GM21381 (cell line): ENCODE measurements around the gene QSOX1.
"Not testable (repeated sequence)": the region's sequence is repeated elsewhere in the genome, so short reads cannot be mapped to it uniquely, and the experiment has no call there.

ENCODE experiments used
- ATAC-seq: cut with Tn5 transposase; IDR thresholded peaks from one replicate; pipeline ENCODE4 v1.9.1; 2021; ENCODE audit warnings: mild to moderate bottlenecking, moderate library complexity; ENCODE audit not compliant: unreplicated experiment

The QSOX1 gene

DNA sequence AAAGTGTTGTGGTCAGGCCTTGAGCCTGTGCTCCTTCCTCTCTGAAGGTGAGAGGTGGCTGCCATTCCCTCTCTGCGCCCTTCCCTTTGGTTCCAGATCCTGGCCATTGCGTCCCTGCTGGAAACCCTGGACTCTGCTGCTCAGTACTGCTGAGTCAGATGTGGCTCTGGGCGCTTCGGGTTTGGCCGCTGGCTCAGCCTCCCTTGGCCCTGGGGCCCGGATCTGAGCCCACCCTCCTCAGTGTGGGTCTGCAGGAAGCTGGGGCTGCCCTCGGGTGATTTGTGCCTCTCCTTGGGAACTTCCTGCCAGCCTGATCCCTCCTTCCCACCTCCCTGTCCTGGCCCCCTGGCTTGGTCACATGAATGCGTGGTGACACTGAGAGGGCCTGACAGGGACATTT lies 32.2 kb downstream of the QSOX1 start:
- ATAC-seq, result no peak

DNA sequence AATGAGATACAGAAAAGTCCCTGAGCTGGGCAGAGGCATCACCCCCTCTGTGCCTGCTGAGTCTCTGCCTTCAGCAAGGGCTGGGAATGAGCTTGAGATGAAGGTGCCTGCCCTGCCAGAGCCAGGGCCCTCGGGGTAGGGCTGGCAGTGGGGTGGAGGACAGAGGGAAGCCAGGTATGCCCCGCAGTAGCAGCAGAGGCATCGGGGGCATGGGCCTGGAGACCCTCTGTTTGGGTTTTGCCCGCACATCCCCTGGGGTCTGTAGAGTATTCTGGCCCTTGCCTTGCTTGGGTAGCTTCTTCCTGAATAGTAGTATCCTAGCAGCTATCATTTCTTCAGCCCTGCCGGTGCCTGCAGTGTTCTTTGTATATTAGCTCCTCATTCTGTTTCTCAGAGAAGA lies 33.0 kb downstream of the QSOX1 start:
- no peak for ATAC-seq

DNA sequence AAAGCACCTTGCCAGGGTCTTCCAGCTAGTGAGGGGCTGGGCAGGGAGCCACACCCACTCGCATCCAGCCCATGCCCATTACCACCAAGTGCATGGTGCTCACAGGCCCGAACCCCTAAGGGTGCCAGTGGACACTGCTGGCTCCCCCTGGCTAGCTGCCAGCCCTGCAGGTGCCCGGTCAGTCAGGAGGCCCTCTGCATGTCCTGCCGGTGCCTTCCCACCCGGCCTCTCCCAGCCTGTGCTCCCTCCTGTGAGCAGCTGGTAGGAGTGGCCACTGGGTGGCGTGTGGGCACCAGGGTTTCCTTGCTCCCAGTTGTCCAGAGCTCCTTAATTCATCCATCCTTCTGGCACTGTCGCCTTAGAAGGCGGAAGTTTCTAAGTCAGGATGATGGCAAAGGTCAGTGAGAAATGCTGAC lies 33.4 kb downstream of the QSOX1 start:
- no peak for ATAC-seq

DNA sequence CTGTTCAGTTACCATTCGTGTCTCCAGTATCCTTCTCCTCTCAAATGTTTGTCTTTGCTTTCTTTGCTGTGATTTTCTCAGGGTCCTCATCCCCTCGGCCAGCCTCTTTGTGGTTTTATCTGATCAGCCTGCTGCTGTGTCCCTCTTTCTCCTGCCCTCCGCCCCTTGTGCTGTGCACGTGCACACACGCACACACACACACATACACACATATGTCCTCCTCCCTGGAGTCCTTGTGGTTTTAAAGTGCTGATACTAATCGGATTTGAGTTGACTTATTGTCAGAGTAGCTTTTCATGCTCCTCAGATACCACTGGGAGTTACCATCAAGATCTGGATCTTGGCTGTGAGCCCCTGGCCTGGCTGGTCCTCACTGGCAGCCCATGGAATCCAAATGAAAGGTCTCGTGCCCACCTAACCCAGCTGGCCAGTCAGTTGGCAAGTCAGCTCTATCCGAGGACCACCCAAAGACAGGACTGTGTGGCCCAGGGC lies 34.1 kb downstream of the QSOX1 start:
- no peak for ATAC-seq

DNA sequence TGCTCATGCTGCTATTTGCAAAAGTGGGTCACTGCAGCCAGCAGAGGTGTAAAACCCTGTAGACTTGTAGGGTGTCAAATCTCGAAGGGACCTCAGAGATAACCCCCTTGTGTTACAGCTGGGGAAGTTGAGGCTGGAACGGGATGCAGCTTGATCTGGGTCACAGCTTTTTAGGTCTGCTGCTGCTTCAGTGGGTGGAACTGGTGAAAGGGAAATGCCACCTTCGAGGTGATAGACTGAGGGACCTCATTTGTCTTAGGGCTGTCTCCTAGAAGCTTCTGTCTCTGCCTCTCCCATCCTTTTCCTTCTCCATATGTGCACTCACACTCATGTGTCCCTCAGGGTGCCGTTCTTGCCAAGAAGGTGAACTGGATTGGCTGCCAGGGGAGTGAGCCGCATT lies 35.4 kb downstream of the QSOX1 start:
- ATAC-seq, result no peak

DNA sequence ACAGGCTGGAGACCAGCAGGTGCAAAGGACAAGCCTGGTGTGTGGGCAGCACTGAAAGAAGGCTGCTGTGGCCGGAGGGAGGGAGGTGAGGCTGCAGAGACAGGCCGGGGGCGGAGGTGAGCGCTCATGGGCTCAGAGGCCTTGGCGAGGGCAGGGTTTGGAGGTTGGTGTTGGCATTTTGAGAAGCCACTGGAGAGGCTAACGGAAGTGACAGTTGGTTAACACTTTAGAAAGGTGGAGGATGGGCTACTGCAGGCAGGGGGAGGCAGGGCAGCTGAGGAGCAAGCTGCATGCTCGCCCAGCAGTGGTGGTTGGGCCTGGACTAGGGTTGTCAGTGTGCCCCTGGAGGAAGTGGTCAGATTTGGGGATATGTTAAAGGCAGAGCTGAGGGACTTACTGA lies 37.5 kb downstream of the QSOX1 start:
- ATAC-seq, result no peak

DNA sequence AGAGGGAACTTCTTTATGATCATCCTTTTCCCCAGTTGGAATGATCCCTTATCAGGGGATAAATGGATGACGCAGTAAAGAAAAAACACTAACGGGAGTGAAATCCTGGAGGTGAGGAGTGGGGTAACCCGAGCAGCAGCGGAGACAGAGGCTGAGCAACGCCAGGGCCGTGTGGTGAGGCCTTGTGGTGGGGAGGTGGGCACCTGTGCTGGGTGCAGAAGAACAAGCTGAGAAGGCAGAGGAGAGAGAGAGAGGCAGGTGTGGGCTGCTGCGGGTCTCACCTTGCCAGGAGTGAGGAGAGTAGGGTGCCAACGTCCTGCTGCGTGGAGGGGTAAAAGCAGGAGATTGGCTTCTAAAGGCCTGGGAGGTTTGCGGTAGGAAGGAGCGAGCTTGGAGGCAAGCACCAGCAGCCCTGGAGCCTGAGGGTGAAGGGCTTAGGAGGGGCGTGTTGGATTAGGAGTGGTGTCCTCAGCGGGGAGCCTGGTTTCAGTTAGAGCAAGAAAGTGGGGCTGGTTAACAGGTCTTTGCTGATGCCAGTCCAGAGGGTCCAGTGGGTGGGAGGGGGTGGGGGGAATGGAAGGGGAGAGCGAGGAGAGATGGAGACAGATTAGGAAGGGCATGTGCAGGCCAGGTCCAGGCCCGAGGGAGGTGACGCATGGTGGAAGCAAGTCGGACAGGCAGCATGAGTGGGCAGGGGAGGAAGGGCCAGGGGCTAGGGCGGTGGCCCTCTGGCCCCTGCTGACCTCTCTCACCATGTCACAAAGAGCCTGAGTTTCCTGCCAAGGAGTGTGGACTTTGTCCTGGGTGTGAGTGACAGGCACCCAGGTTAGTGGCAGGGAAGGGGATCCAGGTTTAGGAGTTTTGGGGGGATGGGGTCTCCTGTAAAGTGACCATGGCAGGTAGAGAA lies 38.7 kb downstream of the QSOX1 start:
- no peak for ATAC-seq

DNA sequence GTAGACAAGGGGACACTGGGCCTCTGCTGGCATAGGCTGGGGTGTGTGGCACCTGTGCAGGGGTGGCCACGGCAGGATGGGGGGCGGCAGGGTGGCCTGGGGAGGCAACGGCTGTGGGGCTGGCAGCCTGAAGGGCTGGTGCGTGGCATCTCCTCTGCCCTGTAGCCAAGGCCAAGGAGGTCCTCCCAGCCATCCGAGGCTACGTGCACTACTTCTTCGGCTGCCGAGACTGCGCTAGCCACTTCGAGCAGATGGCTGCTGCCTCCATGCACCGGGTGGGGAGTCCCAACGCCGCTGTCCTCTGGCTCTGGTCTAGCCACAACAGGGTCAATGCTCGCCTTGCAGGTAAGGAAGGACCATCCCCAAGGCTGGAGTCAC lies 39.4 kb downstream of the QSOX1 start:
- no peak for ATAC-seq

DNA sequence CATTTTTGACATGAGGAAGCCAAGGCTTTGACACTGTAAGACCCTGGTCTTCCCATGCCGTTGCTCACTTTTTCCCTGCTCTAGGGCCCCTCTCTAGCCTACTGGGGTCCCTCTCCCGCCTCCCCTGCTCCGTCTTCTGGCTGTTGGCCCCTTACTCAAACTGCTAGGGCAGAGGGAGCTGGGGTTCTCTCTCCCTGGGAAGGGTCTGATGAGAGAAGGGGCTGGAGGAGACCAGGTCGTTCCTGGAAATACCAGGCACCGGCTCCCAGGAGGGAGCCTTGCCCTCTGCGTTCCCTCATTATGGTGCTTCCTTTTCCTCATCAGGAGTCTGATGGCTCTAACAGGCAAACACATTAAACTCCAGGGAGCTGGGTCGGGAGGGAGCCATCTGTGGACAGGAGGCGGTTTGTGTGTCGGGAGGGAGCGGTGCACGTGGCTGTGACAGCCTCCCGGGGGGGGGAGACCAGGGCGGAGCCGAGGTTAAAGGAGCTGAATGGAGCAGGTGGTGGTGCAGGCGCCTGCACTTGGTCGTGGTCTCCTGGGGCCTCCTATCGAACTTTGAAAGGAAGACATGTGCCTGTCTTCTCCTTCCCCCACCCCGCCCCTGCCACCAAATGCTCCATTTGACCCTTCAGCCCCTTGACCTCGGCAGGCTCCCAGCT lies 40.0 kb downstream of the QSOX1 start:
- no peak for ATAC-seq

DNA sequence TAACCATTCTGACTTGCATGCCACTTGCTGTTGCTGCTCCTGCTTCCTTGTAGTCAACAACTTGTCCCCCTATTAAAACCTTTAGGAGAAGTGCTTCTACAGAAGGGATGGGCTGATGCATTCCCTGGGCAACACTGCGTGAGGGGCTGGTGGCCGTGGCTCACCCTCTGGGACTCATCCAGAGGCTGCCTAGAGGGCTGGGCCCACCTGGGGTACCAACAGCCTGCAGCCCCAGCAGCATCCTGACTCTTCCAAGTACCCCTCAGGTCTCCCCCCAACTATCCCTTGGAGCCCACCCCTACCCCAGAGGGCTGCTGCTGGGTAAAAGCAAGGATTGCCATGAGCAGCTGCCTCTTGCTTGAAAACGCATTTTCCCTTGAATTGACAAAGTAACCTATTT lies 40.7 kb downstream of the QSOX1 start:
- no peak for ATAC-seq

DNA sequence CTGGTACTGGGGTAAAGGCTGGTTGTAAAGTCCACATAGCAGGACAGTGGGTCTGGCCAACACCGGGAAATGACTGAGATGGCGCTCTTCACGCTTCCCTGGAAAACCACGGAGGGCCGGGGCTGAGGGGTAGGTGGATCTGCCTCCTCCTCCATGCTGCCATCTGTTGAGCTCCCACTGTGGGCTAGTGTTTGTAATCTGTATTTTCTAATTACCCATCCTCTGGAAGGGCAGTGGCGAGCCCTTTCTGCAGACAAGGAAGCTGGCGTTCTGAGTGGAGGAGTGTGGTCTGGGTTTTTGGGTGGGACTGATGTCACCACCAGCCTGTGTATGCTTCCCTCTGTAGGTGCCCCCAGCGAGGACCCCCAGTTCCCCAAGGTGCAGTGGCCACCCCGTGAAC lies 41.2 kb downstream of the QSOX1 start:
- no peak for ATAC-seq

DNA sequence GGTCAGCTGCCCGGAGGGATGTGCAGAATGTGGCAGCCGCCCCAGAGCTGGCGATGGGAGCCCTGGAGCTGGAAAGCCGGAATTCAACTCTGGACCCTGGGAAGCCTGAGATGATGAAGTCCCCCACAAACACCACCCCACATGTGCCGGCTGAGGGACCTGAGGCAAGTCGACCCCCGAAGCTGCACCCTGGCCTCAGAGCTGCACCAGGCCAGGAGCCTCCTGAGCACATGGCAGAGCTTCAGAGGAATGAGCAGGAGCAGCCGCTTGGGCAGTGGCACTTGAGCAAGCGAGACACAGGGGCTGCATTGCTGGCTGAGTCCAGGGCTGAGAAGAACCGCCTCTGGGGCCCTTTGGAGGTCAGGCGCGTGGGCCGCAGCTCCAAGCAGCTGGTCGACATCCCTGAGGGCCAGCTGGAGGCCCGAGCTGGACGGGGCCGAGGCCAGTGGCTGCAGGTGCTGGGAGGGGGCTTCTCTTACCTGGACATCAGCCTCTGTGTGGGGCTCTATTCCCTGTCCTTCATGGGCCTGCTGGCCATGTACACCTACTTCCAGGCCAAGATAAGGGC lies 41.9 kb downstream of the QSOX1 start:
- no peak for ATAC-seq

DNA sequence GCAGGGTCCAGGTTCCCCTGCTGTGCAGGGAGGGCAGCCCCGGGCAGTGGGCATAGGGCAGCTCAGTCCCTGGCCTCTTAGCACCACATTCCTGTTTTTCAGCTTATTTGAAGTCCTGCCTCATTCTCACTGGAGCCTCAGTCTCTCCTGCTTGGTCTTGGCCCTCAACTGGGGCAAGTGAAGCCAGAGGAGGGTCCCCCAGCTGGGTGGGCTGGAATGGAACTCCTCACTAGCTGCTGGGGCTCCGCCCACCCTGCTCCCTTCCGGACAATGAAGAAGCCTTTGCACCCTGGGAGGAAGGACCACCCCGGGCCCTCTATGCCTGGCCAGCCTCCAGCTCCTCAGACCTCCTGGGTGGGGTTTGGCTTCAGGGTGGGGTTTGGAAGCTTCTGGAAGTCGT lies 42.6 kb downstream of the QSOX1 start:
- no peak for ATAC-seq

DNA sequence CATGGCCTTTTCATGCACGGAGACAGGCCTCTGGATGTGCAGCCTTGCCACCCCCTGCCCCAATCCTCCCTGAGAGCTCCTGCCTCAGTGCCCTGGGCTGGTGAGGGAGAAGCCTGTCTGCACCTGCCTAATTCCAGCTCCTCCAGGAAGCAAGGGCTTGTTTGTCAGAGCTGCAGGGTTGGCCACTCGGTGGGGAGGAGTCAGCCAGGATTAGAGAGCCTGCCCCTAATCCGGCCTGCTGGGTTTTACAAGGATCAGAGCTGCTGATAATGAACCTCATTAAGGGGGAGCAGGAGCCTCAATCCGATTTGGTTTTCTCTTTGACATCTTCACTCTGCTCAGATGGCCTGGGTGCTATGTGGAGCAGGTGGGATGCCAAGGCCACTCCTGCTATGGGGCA lies 43.5 kb downstream of the QSOX1 start:
- ATAC-seq, result no peak

DNA sequence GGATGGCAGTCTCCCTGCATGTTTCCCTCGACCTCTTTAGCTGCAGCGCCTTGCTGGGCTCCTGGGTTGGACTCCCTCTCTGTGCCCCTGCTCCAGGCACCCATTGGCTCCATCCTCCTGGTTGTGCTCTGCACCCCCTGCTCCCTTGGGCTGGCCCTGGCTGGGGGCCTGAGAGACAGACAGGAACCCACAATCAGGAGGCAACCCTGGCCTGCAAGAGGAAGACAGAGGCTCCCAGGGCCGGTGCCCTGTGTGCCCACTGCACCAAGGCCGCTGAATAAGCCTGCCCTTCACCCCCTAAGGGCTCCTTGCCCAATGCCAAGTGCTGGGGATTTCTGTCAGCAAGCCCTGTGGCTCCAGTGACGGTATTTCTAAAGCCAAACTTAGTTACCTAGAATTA lies 43.9 kb downstream of the QSOX1 start:
- no peak for ATAC-seq

DNA sequence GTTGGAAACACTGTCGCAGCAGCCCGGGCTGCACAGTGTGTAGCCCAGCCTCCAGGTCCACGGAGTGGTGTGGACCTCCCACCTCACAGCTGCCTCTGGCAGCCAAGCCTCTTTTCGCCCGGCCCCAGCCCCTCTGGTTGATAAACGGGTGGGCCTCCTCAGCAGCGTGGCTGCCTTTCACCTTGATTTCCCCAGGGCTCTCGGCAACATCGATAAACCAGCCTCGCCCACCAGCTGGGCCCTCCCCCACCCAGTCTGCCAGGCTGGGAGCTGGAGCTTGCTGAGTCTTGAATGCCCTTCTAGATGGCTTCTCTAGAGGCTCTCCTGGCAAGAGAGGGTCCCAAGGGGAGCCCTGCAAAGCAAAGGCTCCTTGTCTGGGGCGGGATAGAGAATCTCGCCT lies 44.3 kb downstream of the QSOX1 start:
- ATAC-seq, result no peak

DNA sequence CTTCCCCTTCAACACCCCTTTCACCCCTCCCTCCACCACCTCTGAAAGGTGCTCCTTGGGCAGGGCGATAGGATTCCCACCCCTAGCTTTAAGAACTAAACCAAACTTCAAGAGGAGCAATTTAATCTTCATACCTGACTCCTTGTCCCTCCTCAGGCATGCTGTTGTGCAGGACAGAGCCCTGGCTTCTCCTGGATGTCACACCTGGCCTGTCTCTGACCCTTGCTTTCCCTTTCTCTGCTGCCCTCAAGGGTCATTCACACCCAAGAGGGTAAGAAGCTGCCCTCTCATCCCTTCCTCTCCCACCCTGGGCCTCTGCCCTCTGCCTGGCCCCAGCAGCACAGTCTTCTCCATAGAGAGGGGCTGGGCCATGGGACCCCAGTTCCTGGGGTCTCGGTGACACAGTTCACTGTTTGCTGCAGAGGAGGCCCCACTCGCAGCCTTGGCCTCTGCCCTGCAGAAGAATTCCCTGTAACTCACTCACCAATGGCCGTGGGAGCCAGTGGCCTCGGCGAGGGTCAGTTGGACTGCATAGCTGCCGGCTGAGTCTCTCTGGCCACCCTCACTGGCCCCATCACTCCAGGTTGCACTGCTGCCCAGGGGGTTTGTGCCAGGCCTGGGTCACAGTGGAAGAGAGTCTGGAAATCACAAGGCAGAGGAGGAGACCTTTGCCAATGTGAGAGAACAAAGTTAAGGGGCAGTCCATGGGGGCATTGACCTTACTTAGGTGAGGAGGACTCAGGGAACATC lies 47.0 kb downstream of the QSOX1 start:
- ATAC-seq, result no peak

DNA sequence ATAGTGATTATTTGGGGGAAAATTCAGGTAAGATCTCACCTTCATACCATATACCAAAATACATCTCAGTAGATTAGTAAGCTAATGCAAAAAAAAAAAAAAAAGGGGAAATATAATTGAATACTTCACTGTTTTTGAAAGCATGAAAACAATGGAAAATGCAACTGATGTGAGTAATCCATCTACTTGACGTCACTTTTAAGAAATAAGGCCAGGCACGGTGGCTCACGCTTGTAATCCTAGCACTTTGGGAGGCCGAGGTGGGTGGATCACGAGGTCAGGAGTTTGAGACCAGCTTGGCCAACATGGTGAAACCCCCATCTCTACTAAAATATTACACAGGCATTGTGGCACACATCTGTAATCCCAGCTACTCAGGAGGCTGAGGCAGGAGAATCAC lies 47.9 kb downstream of the QSOX1 start:
- not testable (repeated sequence) for ATAC-seq

DNA sequence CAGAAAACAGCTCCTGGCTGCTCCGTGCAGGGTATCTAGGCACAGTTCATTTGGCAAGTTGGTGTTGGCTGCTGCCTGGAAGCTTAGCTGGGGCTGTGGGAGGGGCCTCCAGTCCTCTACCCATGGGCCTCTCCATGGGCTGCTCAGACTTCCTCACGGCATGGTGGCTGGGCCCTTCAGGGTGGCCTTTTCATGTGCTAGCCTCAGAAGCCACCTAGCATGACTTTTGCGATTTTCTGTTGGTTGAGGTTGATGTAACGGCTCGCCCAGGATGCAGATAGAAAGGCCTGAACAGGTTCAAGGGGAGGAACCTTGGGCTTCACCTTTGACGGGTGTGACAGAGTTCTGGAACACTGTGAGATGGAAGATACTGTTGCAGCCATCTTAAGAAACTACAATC lies 49.6 kb downstream of the QSOX1 start:
- no peak for ATAC-seq

DNA sequence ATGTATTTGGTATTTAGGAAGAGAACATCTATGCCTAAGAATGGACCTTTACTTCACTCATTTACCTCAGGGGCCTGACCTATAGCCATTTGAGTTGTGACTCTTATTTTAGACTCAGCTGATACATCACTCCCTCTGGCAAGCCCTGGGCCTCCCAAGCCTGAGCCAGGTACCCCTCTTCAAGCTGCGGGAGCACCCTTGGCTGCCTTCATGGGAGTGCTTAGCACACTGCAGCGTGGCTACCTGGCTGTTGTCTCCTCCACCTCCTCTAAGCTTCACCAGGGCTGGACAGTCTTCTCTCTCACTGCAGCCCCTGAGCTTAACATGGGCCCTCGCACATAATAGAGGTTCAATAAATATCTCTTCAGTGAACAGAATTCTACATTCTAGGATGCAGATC lies 51.9 kb downstream of the QSOX1 start:
- no peak for ATAC-seq

DNA sequence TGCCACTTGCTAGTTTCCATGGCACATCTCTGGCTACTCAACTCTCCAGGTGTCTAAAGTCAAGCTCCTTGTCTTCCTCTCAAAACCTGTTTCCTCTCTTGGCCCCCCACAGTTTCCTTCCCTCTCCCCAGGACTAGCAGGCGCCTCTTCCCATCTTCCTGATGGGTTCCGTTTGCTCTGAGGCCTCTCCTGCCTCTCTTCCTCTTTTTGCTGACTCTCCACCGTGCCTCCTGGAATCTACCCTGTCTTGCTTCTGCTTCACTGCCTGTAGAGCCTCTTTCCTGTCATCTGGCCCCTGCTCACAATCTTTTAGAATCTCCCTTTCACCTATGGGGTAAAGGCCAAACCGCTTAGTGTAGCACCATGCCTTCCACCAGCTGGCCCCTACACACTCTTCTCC lies 53.6 kb downstream of the QSOX1 start:
- ATAC-seq, result no peak
